Germinal center (tissue), 1 donor: ENCODE data around the gene SLC37A3.

Source experiments
- DNase-seq: peaks from one replicate; pipeline ENCODE4 v3.0.0; 2012; ENCODE audit warnings: mixed read lengths, low spot score

Gene SLC37A3

DNA sequence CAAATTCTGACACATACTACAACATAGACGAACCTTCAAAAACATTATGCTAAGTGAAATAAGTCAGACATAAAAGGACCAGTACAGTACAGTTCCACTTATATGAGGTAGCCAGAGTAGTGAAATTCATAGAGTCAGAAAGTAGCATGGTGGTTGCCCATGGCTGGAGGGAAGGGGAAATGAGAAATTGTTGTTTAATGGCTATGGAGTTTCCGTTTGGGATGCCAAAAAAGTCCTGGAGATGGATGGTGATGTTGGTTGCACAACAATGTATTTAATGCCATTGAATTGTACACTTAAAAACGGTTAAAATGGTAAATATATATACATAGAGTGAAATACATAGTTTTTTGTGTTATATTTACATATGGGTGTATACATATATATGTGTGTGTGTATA is 2.1 kb upstream of the SLC37A3 start:
- no peak for DNase-seq

DNA sequence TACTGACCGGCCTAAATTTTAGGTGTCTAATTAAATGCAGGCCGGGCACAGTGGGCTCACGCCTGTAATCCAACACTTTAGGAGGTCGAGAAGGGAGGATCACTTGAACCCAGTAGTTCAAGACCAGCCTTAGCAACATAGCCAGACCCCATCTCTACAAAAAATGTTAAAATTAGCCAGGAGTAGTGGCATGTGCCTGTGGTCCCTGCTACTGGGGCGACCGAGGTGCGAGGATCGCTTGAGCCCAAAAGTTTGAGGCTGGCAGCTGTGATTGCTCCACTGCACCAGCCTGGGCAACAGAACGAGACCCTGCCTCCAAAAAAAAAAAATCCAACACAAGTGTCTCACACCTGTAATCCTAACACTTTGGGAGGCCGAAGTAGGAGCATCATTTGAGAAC is 491 bp upstream of the SLC37A3 start:
- no peak for DNase-seq

DNA sequence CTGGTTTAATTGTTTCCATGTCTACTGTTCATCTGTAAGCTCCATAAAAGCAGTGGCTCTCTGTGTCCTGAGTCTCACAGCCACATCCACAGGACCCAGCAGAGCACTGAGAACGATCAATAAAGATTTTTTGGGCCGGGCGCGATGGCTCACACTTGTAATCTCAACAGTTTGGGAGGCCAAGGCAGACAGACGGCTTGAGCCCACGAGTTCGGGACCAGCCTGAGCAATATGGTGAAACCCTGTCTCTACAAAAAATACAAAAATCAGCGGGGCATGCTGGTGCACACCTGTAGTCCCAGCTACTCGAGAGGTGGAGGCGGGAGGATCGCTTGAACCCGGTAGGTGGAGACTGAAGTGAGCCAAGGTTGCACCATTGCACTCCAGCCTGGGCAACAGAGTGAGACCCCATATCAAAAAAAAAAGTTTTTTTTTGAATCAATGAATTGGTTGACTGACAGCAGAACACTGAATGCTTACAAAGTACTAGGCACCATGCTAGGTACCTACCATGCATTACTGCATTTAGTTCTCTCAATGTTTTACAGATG is 4.5 kb downstream of the SLC37A3 start:
- no peak for DNase-seq

DNA sequence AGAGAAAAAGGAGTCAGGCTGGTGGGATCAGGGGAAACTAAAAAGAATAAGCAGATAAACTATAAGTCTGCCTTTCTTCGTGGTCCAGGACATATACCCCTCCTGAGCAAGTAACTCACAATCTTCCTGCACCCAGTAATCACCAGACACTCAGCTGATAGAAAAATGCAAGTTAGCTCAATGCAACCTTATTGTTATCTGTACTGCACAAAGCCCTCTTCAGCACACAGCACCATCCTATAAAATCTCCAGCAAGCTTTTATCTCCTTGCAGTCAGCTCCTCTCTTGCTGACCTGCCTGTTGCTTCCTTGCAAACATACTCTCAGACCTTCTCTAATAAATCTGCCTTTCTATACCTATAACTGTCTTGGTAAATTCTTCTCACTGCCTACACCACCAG is 6.7 kb downstream of the SLC37A3 start:
- DNase-seq = no peak

DNA sequence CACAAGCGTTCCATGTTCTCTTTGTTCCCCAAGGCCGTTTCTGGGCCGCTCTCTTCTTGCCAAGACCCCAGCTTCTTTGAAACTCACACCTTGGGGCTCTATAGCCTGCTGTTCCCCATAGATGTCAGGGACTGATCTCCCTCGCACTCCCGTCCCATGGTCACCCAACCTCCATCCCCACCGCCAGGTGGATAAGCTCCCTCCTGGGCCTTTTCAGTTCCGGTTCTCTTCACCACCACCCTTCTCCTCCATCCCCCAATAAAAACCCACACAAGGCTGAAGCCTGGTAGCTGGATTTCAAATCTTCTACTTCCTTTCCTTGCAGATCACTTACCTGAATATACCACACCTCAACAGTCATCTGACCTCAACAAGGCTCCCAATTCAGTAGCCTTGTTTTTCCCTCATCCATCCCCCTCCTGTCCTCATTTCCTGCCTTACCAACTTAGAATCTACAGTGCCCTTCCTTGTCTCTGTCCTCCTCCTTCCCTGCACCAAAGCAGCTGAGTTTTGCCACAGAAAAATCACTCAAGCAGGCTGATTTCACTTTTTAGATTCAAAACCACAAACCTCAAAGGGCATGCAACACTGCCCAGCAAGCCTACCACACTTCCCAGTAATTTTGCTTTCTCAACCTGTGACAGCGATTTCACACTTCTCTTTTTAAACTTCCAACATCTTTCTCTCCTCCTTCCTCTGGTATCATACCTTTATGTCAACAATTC is 7.7 kb downstream of the SLC37A3 start:
- DNase-seq = peak; percentile 63

DNA sequence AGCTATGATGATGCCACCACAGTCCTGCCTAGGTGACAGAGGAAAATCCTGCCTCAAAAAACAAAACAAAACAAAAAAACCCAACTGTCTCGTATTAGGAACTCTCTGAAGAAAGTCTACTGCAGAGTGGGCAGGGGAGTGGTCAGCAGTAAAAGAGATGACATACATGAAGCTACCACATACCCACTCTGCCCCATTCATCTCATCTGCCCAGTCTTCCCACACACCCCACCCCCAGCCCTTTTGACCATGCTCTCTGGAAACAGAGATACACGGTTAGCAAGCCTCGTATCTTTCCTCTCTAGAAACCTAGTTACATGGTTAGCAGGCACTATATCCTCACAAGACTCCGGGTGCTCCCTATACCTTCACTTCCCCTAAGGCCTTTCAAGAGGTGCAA is 8.3 kb downstream of the SLC37A3 start:
- peak; percentile 14 for DNase-seq

DNA sequence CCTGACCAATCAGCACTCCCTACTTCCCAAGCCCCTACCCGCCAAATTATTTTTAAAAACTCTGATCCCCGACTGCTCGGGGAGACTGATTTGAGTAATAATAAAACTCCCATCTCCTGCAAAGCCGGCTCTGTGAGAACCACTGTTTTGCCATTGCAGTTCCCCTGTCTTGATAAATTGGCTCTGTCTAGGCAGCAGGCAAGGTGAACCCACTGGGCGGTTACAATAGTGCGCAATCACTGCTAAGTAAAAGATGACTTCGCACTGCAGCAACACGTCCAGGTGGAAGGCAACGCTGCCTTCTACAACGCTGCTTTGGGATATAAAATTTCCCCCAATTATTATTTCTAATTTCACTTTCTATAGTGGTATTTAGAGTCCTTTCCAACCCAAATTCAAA is 8.9 kb downstream of the SLC37A3 start:
- DNase-seq = no peak

DNA sequence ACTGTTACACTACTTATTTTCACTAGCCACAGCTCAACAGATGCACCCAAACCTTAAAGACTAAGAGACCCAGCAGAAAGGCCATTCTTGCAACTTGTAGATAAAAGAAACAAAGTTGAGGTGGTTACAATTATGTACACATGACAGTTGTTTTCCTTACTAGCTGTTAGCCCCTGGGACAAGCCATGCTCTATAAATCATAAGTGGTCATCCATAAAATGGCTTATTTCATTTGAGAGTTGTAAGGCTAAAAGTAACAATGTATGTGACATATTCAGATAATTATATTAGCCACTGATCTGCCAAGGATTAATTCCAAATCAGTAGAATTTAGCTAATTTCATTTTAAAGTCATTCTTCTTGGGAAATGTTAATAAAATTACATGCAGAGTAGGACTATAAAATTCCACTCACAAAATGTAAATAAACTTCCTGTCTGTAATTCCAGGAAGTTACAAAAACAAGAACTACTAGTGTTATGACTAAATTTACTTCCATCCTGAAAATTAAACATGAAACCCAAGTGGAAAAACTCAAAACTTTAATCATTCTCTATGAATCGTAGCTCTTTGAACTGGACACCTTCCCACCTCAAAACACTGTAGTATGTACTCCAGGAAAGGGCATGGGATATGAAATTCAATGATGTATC is 13.3 kb downstream of the SLC37A3 start:
- no peak for DNase-seq

DNA sequence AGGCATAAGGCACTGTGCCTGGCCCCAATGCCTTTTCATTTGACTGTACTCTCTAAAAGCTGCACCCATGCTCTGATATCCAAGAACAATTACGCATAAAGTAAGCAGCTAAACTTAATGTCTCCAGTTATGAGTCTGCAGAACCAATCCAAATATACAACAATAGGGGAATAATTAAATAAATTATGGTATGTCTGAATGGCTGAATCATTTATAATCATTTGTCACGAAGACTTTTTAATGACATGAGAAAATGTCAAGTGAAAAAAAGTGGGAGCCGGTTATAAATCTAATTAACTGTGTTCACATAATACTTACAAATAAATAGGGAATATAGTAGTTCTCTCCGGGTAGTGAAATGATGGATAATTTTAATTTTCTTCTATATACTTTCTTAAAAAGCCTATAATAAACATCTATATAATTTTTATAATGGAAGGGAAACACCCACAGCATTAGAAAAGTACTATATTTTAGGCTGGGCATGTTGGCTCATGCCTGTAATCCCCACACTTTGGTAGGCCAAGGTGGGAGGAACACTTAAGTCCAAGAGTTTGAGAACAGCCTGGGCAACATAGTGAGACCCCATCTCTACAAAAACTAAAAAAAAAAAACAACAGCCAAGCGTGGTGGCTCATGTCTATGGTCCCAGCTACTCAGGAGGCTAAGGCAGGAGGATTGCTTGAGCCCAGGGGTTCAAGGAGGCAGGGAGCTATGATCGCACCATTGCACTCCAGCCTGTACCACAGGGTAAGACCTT is 14.2 kb downstream of the SLC37A3 start:
- no peak for DNase-seq

DNA sequence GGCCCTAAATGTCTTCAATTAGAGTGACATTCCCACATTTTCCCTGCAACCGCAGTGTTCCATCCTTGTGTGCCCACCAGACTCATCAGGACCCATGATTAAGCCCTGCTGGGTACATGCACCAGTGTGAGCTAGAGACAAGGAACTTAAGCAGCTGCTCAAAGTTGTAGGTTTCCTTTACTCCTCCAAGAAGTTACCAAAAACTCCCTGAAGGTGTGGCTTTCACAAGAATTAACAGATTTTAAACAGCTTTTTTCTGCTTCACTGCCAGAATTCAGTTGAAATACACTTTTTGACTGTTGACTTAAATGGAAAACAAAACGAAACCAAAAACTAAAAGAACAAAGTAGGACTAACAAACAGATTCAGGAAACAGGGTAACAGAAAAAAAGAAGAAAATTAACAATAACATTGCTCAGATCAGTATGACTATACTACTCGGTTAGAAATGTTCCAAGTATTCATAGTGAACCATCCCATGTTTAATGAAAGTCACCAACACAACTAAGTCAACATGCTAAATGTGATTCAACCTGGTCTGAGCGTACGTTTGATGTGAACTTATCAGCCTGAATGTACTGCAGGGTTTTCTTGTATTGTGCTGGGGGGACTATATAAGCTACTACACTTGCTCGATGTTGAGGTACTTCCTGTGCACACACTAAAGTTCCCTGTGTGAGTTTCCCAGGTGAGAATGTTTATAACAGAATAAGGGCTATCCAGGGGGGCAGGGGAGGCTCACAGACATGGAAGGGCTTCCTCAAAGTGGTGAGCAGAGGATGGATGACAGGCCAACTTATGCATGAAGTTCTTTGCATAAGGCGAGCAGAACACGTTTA is 22.2 kb downstream of the SLC37A3 start:
- no peak for DNase-seq

DNA sequence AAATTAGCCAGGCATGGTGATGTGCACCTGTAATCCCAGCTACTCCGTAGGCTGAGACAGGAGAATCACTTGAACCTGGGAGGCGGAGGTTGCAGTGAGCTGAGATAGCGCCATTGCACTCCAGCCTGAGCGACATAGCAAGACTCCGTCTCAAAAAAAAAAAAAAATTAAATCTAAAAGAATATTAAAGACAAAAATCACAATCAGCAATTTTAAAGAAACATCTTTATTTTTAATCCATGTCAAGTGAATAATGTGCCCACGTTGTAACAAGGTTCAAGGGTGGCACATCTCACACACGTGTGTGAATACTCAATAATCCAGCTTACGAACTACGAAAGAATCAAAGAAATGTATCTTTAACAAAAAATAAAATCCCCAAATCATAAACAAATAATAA is 23.0 kb downstream of the SLC37A3 start:
- no peak for DNase-seq

DNA sequence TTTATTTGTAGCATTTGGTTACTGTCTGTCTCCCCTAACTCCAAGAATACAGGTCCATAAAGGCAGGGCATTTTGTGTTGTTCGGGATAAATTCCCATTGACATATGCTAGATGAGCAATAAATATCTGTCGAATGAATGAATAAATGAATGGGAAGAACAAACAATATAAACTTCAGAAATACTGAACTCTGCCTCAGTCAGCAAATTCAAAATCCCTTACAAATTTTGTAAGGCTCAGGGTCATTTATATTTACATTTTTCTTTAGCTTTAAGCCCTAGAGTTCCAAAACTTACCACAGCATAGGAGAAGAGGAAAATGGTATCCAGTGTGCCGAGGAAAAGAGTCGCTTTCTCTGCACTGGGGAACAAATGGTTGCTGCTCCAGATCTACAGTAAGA is 29.0 kb downstream of the SLC37A3 start:
- no peak for DNase-seq

DNA sequence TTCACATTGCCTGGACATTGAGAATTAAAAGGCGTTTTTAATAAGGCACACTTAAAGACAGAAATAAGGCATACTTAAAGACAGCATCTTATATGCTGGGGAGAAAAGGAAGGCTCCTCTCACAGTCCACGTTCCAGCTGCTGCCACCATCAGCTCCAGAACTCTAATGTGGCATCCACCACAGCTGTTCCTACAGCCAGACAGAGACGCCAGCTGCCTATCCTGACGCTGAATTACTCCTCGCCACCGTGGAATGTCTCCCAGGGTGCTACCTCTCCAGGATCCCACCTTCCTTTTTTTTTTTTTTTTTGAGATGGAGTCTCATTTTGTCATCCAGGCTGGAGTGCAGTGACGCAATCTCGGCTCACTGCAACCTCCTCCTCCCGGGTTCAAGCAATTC is 30.8 kb downstream of the SLC37A3 start:
- no peak for DNase-seq

DNA sequence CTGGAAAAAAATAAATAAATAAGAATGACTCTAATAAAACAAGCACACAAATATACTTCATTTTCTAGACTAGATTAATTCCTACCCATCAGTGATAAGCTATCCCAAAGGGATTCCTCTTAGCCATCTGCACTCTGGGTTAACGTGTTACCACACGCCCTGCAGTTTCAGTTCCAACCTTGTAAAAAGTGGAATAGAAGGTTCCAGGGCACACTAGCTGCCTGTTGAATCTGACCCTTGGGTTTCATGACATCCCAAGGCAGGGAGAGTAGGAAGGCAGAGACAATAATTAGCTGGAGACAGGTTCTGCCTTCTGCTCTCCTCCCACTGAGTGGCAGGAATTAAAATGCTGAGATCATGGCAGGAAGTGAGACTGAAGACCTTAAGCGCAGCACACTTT is 33.5 kb downstream of the SLC37A3 start:
- DNase-seq = no peak

DNA sequence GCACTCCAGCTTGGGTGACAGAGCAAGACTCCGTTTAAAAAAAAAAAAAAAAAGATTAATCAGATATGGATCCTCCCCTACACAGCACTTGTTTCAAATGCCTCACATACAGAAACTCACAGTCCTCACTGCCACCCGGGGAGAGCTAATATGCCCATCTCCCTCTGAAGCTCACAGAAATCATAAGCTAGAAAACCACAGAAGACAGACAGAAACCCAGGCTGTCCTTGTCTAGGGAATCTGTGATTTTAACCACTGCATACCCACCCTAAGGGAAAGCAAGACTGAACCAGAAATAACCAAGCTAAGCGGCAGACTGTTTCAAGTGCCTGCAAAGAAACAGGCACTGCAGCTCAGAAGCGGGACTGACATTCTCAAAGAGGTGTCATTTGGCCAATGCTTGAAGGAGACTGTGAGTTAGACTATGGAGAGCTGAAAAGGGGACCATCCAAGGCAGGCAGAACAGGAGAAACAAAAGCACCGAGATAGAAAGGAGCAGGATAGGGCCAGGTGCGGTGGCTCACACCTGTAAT is 37.6 kb downstream of the SLC37A3 start:
- DNase-seq = no peak

DNA sequence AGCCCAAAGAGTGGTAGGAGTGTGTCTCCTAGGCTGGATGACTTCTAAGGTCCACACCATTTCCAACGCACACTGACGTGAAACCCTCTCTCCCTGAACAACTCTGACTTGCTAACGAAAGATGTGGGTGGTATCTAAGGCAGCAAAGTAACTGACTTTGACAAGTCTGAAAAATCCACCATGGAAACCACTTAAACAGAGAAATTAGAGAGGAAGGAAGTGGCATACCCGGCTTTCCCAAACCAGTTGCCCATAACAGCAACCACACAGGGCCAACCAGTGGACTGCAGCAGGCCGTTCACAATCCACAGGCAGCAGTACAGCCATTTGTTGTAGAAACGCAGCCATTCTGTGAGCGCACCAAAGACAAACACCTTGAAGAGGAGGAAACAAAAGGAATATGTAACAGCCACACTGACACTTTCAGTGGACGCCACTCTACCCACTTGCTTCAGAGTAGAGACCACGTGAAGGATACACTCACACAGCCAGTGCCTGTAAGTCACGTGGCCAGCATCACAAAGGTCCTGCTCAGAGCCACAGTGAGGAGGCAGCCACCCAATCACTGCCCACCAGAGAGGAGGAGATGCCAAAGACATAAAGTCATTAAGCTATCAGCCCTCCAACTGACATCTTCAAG is 39.8 kb downstream of the SLC37A3 start:
- no peak for DNase-seq

DNA sequence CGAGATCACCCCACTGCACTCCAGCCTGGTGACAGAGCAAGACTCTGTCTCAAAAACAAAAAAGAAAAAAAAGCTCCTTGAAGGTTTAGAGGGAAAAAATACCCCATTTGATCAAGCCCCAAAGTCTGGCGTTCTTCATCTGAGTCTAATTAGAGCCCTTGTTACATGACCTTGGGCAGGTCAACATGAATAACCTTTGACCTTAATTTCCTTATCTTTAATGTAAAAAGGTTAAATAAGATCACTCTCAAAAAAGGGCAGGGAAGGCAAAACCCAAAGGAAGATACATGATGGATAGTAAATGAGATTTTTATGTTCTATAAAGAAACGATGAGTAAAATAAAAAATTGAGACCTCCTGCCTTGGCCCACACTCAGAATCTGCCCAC is 40.3 kb downstream of the SLC37A3 start:
- no peak for DNase-seq

DNA sequence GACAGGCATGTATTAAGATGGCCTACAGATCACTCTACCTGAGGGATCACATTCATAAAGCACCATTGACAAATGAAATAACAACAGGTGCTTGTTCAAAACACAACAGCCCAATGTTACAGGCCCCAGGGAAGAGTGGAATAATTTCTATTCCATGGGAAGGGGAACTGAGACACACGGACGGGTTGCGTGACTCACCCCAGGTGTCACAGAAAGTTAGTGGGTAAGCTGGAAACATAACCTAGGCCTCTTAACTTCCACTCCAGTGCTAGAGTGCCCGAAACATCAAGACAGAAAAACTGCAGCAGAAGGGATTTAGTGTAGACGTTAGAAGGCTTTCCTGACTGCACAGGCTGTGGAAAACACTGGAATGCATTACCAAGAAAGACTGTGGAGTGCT is 48.3 kb downstream of the SLC37A3 start:
- no peak for DNase-seq

DNA sequence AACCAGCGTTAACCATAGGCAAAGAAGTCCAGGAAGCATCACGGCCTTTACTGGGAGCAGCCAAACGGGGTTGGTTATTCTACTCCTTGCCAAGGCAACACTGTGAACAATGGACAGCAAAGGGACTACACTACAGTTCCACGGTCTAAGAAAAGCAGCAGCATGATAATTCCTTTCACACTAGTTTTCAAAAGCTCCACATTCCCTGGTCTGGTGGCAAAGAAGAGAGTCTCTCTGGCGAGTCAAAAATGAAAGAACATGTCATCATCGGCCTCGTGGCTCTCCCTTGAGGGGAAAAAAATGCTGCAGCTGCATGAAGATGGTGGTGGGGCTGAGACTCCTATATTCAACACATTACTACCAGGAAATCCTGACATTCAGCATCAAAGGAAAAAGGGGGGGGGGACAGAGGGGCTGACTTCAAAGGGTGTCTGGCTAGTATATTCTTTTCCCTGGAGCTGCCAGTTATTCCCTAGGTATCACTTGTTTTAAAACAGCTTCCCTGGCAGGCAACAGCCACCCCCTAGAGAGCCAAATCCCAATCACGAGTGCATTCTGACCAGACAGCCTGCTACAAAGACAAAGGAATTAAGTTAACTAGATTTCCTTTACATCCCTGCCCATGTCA is 49.1 kb downstream of the SLC37A3 start:
- DNase-seq = no peak

DNA sequence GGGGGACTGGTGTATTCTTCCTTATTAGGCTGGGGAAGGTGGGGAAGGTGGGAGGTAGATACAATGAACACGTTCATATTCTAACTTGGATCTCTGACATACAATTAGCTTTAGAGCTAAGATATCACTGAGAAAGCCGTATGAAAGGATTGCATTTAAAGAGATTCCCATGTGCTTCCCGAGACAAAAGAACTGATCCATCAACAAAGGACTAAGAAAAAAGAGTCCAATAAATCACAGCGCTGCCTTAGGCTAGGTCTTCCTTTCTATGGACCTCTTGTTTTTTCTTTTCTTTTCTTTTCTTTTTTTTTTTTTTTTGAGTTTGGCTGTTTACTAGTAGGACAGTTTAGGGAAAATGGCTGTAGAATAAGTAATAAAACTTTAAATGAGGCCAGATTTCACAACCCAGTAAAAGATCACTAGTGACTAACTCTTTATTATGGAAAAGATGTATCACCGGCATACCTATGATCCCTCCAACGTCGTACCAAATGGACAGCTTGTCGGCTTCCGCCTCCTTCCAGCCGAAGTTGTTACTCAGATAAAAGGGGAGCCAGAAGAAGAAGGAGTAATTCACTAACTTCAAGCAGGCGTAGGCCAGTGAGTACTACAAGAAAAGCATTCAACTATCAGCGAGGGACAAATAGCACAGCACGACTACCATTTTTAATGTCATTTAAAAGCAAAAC is 50.0 kb downstream of the SLC37A3 start:
- no peak for DNase-seq
